ENCODE results near the gene ZNF276.
"Not testable (repeated sequence)": the region's sequence is repeated elsewhere in the genome, so short reads cannot be mapped to it uniquely, and the experiment has no call there.

Gene ZNF276

DNA sequence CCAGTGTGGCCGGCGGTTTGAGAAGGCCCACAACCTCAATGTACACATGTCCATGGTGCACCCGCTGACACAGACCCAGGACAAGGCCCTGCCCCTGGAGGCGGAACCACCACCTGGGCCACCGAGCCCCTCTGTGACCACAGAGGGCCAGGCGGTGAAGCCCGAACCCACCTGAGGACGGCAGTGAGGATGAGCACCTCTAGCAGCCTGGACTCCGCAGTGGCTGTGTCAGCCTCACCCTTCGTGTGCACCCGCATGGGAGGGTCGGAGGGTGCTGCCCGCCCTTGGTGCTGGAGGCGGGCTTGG is 16.7 kb downstream of the ZNF276 start:
- no peak for DNase-seq (ENCODE audit: low read depth in 3 of 3)

DNA sequence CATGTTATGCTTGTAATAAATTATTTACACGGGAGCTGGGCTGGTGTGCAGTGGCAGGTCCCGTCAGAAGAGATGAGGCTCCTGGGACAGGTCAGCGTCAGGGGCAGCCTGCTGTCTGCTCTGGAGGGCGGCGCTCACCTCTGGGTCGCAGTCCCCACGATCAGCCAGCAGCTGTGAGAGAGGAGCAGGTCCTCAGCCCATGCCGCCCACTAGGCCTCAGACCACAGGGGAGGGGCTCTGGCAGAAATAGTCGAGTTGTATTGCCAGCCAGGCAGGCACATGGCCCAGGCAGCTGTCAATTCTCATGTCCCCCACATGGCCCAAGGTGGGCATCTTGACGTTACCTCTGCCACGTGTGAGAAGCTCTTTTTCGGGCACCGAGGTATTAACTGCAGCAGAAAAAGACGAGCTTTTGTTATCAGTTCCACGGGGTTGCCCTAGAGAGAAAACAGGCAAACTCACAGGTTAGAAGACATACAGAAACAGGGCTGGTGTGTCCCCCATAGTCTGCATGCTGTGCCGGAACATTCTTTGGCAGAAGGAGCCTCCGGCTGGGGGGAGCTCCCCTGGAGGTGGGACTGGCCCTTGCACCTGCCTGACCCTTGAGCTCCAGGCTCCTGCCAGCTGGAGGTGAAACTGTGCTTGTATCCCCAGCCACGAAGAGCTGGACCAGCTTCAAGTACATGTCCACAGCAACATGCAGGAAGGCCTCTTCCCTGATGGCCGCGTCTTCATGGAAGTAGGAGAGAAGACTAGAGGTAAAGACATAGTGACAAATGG is 17.4 kb downstream of the ZNF276 start:
- DNase-seq (ENCODE audit: low read depth in 3 of 3): no peak

GRCh38 chr16:89739383-89739782 is 18.0 kb downstream of the ZNF276 start:
- no peak for DNase-seq (ENCODE audit: low read depth in 3 of 3)

DNA sequence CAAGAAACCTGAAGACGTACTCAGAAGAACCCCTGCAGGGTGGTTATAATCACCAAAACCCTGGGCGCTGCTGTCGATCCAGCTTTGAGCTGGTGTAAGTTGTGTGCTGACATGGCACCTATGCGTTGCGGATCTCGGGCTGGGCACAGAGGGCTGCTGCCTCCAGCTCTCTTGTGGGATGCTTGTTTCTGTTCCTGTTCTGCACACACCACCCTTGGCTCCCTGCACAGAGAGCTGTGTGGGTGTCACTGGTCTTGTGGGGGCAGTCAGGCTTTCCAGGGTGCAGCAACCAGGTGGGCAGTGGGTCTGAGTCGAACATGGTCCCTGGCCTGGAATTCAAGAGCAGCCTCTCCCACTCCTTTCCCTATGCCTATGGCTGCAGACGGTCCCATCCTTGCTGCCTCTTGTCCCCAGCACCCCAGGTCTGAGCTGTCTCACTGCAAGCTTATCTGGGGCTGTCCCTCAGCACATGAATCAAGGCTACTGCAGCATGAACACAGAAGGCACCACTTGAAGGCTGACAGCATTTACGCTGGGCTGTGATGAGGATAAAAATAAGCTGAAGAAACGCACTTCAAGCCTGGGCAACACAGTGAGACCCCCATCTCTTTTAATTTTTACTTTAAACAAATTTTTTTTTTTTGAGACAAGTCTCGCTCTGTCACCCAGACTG is 20.1 kb downstream of the ZNF276 start:
- DNase-seq (ENCODE audit: low read depth in 3 of 3): no peak

- no peak for DNase-seq (ENCODE audit: low read depth in 3 of 3)
Observed at GRCh38 chr16:89742948-89743347, 21.6 kb downstream of the ZNF276 start.

- no peak for DNase-seq (ENCODE audit: low read depth in 3 of 3)
Observed at GRCh38 chr16:89744813-89745212, 23.5 kb downstream of the ZNF276 start.

GRCh38 chr16:89746043-89746442 is 24.7 kb downstream of the ZNF276 start:
- DNase-seq (ENCODE audit: low read depth in 3 of 3): no peak

GRCh38 chr16:89748076-89748475 is 26.7 kb downstream of the ZNF276 start:
- no peak for DNase-seq (ENCODE audit: low read depth in 3 of 3)

DNA sequence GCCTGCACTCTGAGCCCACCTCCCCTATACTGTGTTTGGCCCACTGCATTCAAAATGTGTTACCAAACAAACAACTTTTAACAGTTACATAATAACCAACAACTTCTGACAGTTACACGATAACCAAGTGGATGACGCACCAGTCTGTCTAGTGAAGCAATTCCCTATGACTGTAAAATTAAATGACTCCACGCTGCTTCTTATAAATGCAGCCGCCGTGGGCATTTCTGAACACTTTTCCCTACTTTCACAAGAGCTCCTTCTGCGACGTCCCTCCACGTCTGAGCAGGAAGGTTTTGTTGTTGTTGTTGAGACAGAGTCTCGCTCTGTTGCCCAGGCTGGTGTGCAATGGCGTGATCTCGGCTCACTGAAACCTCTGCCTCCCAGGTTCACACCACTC is 27.6 kb downstream of the ZNF276 start:
- no peak for DNase-seq (ENCODE audit: low read depth in 3 of 3)

DNA sequence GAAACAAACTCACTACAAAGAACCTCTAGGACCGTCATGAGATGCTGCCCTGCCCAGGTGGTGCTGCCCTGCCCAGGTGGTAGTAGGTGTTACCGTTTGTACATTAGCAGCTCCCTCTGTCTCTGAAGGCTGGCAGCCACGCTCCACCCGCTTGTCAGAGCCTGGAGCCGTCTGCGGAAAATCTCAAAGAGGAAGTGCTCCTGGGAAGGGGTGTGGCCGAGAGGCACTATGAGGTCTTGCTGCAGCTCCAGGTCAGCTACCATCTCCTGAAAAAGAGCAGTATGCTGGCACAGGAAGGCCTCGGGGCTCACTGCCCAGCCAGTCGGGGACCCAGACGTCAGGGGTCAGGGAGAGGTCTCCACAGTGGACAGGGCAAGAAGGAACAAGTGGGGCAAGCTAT is 28.3 kb downstream of the ZNF276 start:
- DNase-seq (ENCODE audit: low read depth in 3 of 3): no peak

DNA sequence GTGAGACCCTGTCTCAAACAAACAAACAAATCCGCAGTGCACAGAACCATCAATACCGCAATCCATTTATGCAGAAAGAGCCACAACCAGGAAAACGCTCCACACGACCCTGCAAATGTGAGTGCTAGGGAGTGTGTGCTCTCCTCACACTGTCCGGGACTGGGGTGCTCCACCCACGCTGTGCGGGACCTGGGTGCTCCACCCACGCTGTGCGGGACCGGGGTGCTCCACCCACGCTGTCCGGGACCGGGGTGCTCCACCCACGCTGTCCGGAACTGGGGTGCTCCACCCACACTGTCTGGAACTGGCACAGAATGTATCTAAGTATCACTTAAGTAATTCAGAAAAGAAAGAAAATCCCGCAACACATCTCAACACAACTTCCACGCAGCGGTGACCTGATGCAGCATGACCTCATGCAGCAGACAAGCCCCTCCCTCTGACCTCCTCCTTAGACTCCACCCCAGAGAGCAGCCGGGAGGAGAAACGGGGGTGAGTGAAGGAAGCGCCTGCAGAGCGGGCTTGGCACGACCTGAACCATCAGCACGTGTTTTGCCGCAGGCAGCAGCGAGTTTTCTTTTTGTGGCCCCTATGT is 38.5 kb downstream of the ZNF276 start:
- no peak for DNase-seq (ENCODE audit: low read depth in 3 of 3)

- DNase-seq (ENCODE audit: low read depth in 3 of 3): no peak
Observed at GRCh38 chr16:89761304-89761922, 40.1 kb downstream of the ZNF276 start.

DNA sequence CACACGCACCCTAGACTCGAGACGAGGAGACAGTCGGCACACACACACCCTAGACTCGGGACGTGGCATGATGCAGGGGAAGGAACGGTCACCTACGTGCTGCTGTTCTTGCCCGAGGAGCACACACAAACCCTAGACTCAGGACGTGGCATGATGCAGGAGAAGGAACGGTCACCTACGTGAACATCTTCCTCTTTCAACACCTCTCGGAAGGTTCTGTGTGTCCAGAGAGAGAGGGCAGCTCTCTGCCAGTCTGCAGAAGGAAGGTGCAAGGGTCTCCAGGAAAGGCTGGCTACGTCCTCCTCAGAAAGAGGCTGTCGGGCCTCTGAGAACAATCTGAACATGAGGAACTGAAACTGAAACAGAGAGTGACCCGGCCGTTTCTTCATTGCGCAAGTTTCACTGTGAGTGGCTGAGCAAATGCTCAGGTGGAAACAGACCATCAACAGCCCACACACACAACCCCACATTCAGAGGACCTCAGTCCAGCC is 43.4 kb downstream of the ZNF276 start:
- peak in 2 of 3 donors; percentile 18 to 27 for DNase-seq (ENCODE audit: low read depth in 3 of 3)

DNA sequence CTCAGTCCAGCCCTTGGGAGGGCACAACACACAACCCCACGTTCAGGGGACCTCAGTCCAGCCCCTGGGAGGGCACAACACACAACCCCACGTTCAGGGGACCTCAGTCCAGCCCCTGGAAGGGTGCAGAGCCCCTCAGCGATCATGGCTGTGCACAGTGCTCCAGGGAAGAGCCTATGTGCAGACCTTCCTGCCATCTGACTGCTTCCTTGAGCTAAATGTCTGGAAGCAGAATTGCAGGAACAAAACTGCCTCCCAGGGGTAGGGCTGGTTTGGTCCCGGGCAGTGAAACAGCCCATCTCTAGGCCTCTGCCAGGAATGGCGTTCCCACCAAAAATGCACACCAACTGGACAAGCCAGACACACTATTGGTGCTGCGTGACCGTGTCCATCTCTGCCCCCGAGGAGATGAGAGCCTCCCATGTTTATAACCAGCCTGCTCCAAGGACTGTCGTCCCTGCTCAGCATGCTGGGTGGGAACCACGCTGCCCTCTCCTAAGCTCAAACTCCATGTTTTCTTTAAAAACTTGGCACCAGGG is 44.0 kb downstream of the ZNF276 start:
- DNase-seq (ENCODE audit: low read depth in 3 of 3): no peak

DNA sequence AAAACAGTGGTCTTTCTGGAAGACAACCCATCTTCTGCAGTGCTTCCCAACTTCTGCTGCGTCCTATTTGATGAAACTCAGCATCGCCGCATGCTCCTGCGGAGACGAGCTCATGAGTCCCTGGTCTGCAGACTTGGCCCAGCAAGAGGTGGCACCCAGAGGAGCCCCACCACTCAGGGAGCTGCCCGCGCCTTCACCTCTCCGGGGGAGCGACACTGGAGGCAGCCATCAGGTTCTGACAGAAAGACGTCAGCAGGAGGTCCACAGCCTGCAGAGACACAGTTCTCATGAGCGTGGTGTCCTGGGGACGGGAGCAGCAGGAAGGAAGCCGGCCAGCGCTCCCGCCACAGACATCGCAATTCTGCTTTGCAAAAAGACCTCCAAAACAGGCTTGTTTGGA is 49.0 kb downstream of the ZNF276 start:
- DNase-seq (ENCODE audit: low read depth in 3 of 3): no peak

GRCh38 chr16:89775223-89775622 is 53.9 kb downstream of the ZNF276 start:
- no peak for DNase-seq (ENCODE audit: low read depth in 3 of 3)

DNA sequence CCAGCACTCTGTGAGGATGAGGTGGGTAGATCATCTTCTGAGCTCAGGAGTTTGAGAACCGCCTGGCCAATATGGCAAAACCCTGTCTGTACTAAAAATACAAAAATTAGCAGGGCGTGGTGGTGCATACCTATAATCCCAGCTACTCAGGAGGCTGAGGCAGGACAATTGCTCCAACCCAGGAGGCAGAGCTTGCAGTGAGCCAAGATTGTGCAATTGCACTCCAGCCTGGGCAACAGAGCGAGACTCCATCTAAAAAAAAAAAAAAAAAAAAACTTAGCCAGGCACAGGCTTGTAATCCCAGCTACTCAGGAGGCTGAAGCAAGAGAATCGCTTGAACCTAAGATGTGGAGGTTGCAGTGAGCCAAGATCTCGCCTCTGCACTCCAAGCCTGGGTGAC is 56.9 kb downstream of the ZNF276 start:
- not testable (repeated sequence) for DNase-seq (ENCODE audit: low read depth in 3 of 3)

DNA sequence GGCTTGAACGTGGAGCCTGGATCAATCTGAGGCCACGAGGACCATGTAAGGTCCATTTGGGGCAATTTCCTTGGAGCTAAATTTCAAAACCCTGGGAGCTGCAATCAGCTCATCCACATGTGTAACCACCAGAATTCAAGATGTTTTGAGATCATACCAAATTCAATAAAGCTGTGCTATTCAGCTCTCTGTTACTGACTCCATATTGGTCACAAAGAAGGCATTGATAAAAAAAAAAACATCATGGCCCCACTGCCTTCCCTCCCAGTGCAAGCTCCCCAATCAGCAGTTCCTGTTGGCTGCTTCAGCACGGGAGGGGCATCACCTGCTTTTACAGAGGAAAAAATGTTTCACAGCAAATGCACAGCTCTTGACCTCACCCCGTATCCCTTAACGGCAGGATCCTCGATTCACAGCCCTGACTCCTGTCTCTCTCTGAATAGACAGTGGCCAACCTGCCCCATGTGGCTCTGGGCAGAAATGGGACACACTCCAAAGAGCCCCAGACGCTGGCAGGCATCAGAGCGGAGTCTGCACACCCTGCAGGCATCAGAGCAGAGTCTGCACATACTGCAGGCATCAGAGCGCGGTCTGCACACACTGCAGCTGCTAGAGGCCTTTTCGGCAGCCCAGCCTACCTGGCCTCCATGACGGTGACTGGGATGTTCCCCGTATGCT is 58.0 kb downstream of the ZNF276 start:
- DNase-seq (ENCODE audit: low read depth in 3 of 3): no peak

DNA sequence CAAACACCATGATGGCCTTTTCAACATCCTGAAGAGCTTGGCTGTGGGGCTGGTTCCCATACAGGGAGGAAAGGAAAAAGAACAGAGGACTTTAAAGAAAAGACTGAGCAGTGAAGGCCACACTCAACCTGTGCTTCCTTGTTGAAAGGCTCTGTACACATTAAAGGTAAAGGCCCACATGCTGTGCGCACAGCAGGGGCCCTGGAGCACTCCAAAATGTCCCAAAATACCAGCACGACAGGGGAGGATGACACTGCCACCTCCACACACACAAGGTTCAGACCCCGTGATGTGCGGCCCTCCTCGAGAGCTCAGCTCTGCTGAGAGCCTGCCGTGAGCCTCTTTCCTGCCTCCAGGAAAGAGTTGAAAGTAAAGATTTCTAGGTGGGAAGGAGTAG is 58.6 kb downstream of the ZNF276 start:
- no peak for DNase-seq (ENCODE audit: low read depth in 3 of 3)

DNA sequence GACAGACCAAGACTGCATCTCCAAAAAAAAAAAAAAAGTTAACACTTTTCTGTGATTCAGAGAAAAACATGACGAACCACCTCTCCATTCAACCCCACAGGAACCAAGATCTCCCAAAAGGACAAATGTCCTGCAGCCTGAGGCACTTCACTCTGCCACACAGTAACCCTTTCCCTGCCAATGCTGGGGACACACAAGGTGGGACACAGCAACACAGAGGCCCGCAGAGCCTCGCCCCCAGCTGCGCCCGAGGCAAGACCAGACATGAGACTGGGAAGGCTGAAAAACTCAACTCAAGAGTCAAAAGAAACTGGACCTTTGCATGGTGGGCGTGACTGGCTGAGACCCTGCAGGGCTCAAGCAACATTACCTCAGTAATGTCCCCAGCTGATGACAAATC is 61.2 kb downstream of the ZNF276 start:
- no peak for DNase-seq (ENCODE audit: low read depth in 3 of 3)

DNA sequence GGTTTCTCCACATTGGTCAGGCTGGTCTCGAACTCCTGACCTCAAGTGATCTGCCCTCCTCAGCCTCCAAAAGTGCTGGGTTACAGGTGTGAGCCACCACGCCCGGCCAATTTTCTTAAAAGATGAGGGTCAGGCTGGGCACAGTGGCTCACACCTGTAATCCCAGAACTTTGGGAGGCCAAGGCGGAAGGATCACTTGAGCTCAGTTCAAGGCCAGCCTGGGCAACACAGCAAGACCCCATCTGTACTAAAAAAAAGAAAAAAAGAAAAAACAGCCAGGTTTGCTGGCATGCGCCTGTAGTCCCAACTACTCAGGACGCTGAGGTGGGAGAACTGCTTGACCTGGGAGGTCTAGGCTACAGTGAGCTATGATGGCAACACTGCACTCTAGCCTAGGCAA is 62.6 kb downstream of the ZNF276 start:
- not testable (repeated sequence) for DNase-seq (ENCODE audit: low read depth in 3 of 3)

DNA sequence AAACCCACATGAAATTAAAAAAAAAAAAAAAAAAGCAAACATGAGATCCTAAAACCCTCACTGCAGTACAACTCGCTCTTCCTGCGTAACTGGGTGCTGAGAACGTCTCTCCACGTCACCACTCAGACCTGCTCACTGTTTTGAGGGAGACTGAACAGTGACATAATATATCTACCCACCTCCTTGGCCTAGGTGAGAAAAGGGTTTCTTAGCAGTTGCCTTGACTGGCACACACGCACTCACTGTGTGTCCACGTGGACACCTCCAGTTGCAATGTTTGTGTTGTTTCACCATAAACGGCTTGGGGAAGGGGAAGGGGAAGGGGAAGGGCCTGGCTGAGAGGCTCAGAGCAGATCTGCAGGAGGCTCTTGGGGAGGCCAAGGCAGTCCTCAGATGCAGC is 63.1 kb downstream of the ZNF276 start:
- DNase-seq (ENCODE audit: low read depth in 3 of 3): no peak
